Activated CD4-positive, alpha-beta T cell treated with anti-CD3 and anti-CD28 coated beads, Interleukin-2, Interleukin-6, amounts not matched to agents 100 ng/mL and 50 ng/mL, durations not matched to agents 16 hours and 8 hours (primary cell): ENCODE results near the gene COG1.

ENCODE experiments used
- DNase-seq: peaks from one replicate; pipeline ENCODE4 v3.0.0-alpha.2; 2020

COG1 gene

GRCh38 chr17:73201215-73202069, 8.6 kb downstream of the COG1 start:
- no peak for DNase-seq

GRCh38 chr17:73203135-73203787, 10.4 kb downstream of the COG1 start:
- no peak for DNase-seq

- DNase-seq: no peak
Observed at GRCh38 chr17:73203788-73204479, 11.1 kb downstream of the COG1 start.

GRCh38 chr17:73205459-73205961, 12.7 kb downstream of the COG1 start:
- DNase-seq: no peak

GRCh38 chr17:73208139-73208827, 15.4 kb downstream of the COG1 start:
- no peak for DNase-seq

- no peak for DNase-seq
Observed at GRCh38 chr17:73209436-73209835, 16.6 kb downstream of the COG1 start.

GRCh38 chr17:73210002-73210678, 17.3 kb downstream of the COG1 start:
- DNase-seq: no peak

GRCh38 chr17:73211745-73212144, 18.9 kb downstream of the COG1 start:
- DNase-seq: peak; percentile 50

GRCh38 chr17:73214008-73214407, 21.2 kb downstream of the COG1 start:
- DNase-seq: no peak

GRCh38 chr17:73214851-73215250, 22.0 kb downstream of the COG1 start:
- no peak for DNase-seq

- no peak for DNase-seq
Observed at GRCh38 chr17:73215447-73215846, 22.6 kb downstream of the COG1 start.

- DNase-seq: no peak
Observed at GRCh38 chr17:73223626-73224230, 30.9 kb downstream of the COG1 start.

GRCh38 chr17:73224237-73224636, 31.4 kb downstream of the COG1 start:
- peak; percentile 35 for DNase-seq

GRCh38 chr17:73224663-73225305, 31.9 kb downstream of the COG1 start:
- no peak for DNase-seq

- DNase-seq: peak; percentile 34
Observed at GRCh38 chr17:73226556-73227172, 33.8 kb downstream of the COG1 start.

GRCh38 chr17:73227379-73227778, 34.5 kb downstream of the COG1 start:
- peak; percentile 52 for DNase-seq

- no peak for DNase-seq
Observed at GRCh38 chr17:73227944-73228343, 35.1 kb downstream of the COG1 start.

GRCh38 chr17:73228748-73229236, 35.9 kb downstream of the COG1 start:
- peak; percentile 74 for DNase-seq

GRCh38 chr17:73230088-73230487, 37.2 kb downstream of the COG1 start:
- DNase-seq: no peak

GRCh38 chr17:73231395-73231794, 38.5 kb downstream of the COG1 start:
- DNase-seq: no peak
